ENCODE measurements around the gene CACNA1D. TPM values are rescaled to one million over a fixed set of nuclear protein-coding genes. Genes with fewer than 3 reads are reported as not detected.

CACNA1D gene
- total RNA-seq, 1 experiment from 2014 or later = not detected

DNA sequence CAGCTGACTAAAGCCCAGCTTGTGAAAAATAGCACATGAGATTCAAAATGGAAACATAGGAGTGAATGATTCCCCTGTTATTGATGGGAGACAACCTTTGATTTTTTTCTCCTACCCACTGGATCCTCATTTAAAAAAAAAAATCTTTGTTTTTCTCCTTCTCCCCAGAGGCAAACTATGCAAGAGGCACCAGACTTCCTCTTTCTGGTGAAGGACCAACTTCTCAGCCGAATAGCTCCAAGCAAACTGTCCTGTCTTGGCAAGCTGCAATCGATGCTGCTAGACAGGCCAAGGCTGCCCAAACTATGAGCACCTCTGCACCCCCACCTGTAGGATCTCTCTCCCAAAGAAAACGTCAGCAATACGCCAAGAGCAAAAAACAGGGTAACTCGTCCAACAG lies 2.6 kb downstream of the CACNA1D start:
- ChIA-PET CTCF (no interaction called here), POLR2A (ENCODE audit: low non-redundant PET) (no interaction called here)
- H3K4me1 ChIP-seq (ENCODE audit: insufficient read depth, low read length, poor library complexity, severe bottlenecking) = no peaks in the 10 kb centered on the region
- DNase-seq (ENCODE audit: low spot score) = no peak
- H3K9me3 ChIP-seq (ENCODE audit: low read depth, low read length, poor library complexity, severe bottlenecking) = no peaks in the 10 kb centered on the region
- peaks cover 35% of the 10 kb centered on the region for H3K27me3 ChIP-seq (replicated peaks; ENCODE audit: insufficient read depth, low read depth, low read length, poor library complexity)
- no peaks in the 10 kb centered on the region for H3K36me3 ChIP-seq (ENCODE audit: insufficient read depth, low read length, poor library complexity, severe bottlenecking)
- TF ChIP-seq EZH2 (IDR thresholded peaks at IDR 0.05; ENCODE audit: borderline replicate concordance, low read depth, low read length, poor library complexity, severe bottlenecking) = no peak
- TF ChIP-seq, protein P1, sequence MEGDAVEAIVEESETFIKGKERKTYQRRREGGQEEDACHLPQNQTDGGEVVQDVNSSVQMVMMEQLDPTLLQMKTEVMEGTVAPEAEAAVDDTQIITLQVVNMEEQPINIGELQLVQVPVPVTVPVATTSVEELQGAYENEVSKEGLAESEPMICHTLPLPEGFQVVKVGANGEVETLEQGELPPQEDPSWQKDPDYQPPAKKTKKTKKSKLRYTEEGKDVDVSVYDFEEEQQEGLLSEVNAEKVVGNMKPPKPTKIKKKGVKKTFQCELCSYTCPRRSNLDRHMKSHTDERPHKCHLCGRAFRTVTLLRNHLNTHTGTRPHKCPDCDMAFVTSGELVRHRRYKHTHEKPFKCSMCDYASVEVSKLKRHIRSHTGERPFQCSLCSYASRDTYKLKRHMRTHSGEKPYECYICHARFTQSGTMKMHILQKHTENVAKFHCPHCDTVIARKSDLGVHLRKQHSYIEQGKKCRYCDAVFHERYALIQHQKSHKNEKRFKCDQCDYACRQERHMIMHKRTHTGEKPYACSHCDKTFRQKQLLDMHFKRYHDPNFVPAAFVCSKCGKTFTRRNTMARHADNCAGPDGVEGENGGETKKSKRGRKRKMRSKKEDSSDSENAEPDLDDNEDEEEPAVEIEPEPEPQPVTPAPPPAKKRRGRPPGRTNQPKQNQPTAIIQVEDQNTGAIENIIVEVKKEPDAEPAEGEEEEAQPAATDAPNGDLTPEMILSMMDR (conservative IDR thresholded peaks at IDR 0.05; ENCODE audit: low read depth, low read length) = no peak
- no peak overlapping the region for H3K27ac ChIP-seq (ENCODE audit: low read depth, low read length, poor library complexity, severe bottlenecking)
- H3K4me3 ChIP-seq (ENCODE audit: low read depth, low read length, poor library complexity, severe bottlenecking) = no peak overlapping the region
- intact Hi-C loops (cut with micrococcal nuclease; ENCODE audit: unreplicated experiment) = no loop called here
- no TSS peak for BruUV-seq (replicated peaks)

GRCh38 chr3:53498806-53499641 lies 4.6 kb downstream of the CACNA1D start:
- POLR2A ChIA-PET (ENCODE audit: low non-redundant PET) = no interaction called here
- BruUV-seq (replicated peaks) = no TSS peak
- no peak overlapping the region for H3K4me3 ChIP-seq (ENCODE audit: low read depth, low read length, poor library complexity, severe bottlenecking)
- no peaks in the 10 kb centered on the region for H3K36me3 ChIP-seq (ENCODE audit: insufficient read depth, low read length, poor library complexity, severe bottlenecking)
- no peaks in the 10 kb centered on the region for H3K9me3 ChIP-seq (ENCODE audit: low read depth, low read length, poor library complexity, severe bottlenecking)
- peaks cover 24% of the 10 kb centered on the region for H3K27me3 ChIP-seq (replicated peaks; ENCODE audit: insufficient read depth, low read depth, low read length, poor library complexity)
- no peak overlapping the region for H3K27ac ChIP-seq (ENCODE audit: low read depth, low read length, poor library complexity, severe bottlenecking)
- no peak for TF ChIP-seq EZH2 (IDR thresholded peaks at IDR 0.05; ENCODE audit: borderline replicate concordance, low read depth, low read length, poor library complexity, severe bottlenecking)
- TF ChIP-seq, protein P1 (conservative IDR thresholded peaks at IDR 0.05; ENCODE audit: low read depth, low read length) = no peak
- no peaks in the 10 kb centered on the region for H3K4me1 ChIP-seq (ENCODE audit: insufficient read depth, low read length, poor library complexity, severe bottlenecking)
- no peak for DNase-seq (ENCODE audit: low spot score)
- intact Hi-C loops (cut with micrococcal nuclease; ENCODE audit: unreplicated experiment) = no loop called here
- CTCF ChIA-PET = no interaction called here

DNA sequence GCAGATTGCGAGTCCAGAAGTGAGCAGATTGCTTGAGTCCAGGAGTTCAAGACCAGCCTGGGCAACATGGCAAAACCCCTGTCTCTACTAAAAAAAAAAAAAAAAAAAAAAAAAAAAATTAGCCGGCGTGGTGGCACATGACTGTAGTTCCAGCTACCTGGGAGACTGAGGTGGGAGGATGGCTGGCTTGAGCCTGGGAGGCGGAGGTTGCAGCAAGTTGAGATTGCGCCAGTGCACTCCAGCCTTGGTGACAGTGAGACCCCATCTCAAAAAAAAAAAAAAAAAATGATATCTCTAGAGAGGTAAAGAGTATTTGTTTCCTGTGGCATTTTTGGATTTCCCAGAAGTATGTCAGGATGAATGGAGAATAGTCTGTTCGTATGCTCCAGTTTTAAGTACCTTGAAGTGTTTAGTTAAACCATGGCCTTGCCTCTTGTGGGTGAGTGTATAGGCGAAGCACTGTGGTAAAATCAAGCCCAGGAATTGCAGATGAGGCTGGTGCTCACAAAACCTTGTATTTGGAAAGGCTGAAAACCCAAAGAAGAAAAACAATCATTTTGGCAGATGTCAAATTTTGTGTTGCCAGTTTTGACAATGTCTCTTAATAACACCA lies 5.9 kb downstream of the CACNA1D start:
- CTCF ChIA-PET = no interaction called here
- POLR2A ChIA-PET (ENCODE audit: low non-redundant PET) = no interaction called here
- Histone ChIP-seq H3K36me3 (ENCODE audit: insufficient read depth, low read length, poor library complexity, severe bottlenecking) (no peaks in the 10 kb centered on the region), H3K27ac (ENCODE audit: low read depth, low read length, poor library complexity, severe bottlenecking) (no peak overlapping the region), H3K4me3 (ENCODE audit: low read depth, low read length, poor library complexity, severe bottlenecking) (no peak overlapping the region), H3K27me3 (replicated peaks; ENCODE audit: insufficient read depth, low read depth, low read length, poor library complexity) (peaks cover 17% of the 10 kb centered on the region), H3K9me3 (ENCODE audit: low read depth, low read length, poor library complexity, severe bottlenecking) (no peaks in the 10 kb centered on the region), H3K4me1 (ENCODE audit: insufficient read depth, low read length, poor library complexity, severe bottlenecking) (no peaks in the 10 kb centered on the region)
- no TSS peak for BruUV-seq (replicated peaks)
- no peak for TF ChIP-seq EZH2 (IDR thresholded peaks at IDR 0.05; ENCODE audit: borderline replicate concordance, low read depth, low read length, poor library complexity, severe bottlenecking)
- TF ChIP-seq, protein P1 (conservative IDR thresholded peaks at IDR 0.05; ENCODE audit: low read depth, low read length) = no peak
- intact Hi-C loops (cut with micrococcal nuclease; ENCODE audit: unreplicated experiment) = no loop called here
- no peak for DNase-seq (ENCODE audit: low spot score)

Data from A673 (cell line).